KMS-11 (cell line): ENCODE measurements around the gene ALX3.

ENCODE experiments used
- H2AFZ ChIP-seq: fragments of 200-600 bp; sonication (generic); 2 replicates; pipeline ENCODE4 v1.6.1; 2016; ENCODE audit warnings: antibody characterized with exemption, mixed run types, low read depth
- H3K27ac ChIP-seq: fragments of 200-600 bp; sonication (generic); 2 replicates; pipeline ENCODE4 v1.6.1; 2016; ENCODE audit warnings: mild to moderate bottlenecking, mixed run types
- H3K27me3 ChIP-seq: fragments of 200-600 bp; sonication (generic); 2 replicates; pipeline ENCODE4 v1.6.1; 2017; ENCODE audit warnings: mild to moderate bottlenecking, low read depth, mixed run types, moderate library complexity; ENCODE audit not compliant: insufficient read depth
- H3K36me3 ChIP-seq: fragments of 200-600 bp; sonication (generic); 2 replicates; pipeline ENCODE4 v1.6.1; 2017; ENCODE audit warnings: mild to moderate bottlenecking, mixed run types; ENCODE audit not compliant: insufficient read depth
- H3K4me1 ChIP-seq: fragments of 200-600 bp; sonication (generic); 2 replicates; pipeline ENCODE4 v1.6.1; 2016; ENCODE audit warnings: mild to moderate bottlenecking, low read depth, mixed run types; ENCODE audit not compliant: poor library complexity, severe bottlenecking
- H3K4me2 ChIP-seq: fragments of 200-600 bp; sonication (generic); 2 replicates; pipeline ENCODE4 v1.7.0; 2016; ENCODE audit warnings: mild to moderate bottlenecking, mixed run types
- H3K4me3 ChIP-seq: fragments of 200-600 bp; sonication (generic); IDR thresholded peaks from 2 replicates; pipeline ENCODE4 v1.6.1; 2017; ENCODE audit warnings: low read depth, low read length, mixed read lengths; ENCODE audit not compliant: insufficient read depth
- H3K79me2 ChIP-seq: fragments of 200-600 bp; sonication (generic); 2 replicates; pipeline ENCODE4 v1.6.1; 2016; ENCODE audit warnings: low read depth, mixed run types; ENCODE audit not compliant: insufficient read depth
- H3K9ac ChIP-seq: fragments of 200-600 bp; sonication (generic); 2 replicates; pipeline ENCODE4 v1.6.1; 2016; ENCODE audit warnings: mild to moderate bottlenecking, mixed run types
- H4K20me1 ChIP-seq: fragments of 200-600 bp; sonication (generic); 2 replicates; pipeline ENCODE4 v1.6.1; 2016; ENCODE audit warnings: mild to moderate bottlenecking, mixed run types; ENCODE audit not compliant: insufficient read depth
- TF ChIP-seq, protein P1 (sequence below): fragments of 200-600 bp; sonication (generic); conservative IDR thresholded peaks from 2 replicates; pipeline ENCODE4 v1.6.1; 2017; ENCODE audit warnings: low read depth, mild to moderate bottlenecking, antibody characterized with exemption, low read length, moderate library complexity, mixed read lengths

The ALX3 gene

DNA sequence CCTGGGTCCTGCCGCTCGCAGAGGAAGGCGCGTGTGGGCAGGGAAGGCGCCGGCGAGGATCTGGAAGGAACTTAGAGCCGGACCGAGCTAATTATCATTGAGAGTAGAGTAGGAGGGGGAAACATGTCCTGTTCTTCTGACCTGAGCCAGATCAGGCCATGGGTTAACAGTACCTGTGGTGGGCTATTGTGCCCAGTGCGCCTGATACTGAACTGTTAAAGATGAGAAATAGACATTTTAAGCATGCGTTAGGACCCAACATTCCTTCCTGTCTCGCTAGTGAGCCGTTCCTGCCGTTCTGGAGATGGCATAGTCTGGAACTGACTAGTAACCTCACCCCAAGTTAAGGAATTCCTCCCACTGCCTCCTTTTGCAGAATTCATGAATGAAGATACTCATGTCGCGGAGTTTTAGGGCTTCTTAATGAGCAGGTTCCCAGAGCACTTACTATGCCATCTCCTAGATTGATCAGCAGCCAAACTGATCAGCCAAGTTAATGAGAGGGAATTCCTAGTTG, 35.2 kb downstream of the ALX3 start:
- H3K4me2 ChIP-seq = peak overlapping the region; percentile 96
- TF ChIP-seq, protein P1, sequence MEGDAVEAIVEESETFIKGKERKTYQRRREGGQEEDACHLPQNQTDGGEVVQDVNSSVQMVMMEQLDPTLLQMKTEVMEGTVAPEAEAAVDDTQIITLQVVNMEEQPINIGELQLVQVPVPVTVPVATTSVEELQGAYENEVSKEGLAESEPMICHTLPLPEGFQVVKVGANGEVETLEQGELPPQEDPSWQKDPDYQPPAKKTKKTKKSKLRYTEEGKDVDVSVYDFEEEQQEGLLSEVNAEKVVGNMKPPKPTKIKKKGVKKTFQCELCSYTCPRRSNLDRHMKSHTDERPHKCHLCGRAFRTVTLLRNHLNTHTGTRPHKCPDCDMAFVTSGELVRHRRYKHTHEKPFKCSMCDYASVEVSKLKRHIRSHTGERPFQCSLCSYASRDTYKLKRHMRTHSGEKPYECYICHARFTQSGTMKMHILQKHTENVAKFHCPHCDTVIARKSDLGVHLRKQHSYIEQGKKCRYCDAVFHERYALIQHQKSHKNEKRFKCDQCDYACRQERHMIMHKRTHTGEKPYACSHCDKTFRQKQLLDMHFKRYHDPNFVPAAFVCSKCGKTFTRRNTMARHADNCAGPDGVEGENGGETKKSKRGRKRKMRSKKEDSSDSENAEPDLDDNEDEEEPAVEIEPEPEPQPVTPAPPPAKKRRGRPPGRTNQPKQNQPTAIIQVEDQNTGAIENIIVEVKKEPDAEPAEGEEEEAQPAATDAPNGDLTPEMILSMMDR = no peak
- peak overlapping the region; percentile 88 for H3K9ac ChIP-seq
- peaks cover 20% of the 10 kb centered on the region; the same call in 1 of the 2 replicates for H3K36me3 ChIP-seq
- H3K4me1 ChIP-seq = peaks cover 42% of the 10 kb centered on the region
- H3K79me2 ChIP-seq = peaks cover 23% of the 10 kb centered on the region
- peak overlapping the region; percentile 36; the same call in 1 of the 2 replicates for H3K27ac ChIP-seq
- H2AFZ ChIP-seq = peak overlapping the region; percentile 88; the same call in 1 of the 2 replicates
- no peaks in the 10 kb centered on the region for H4K20me1 ChIP-seq
- H3K27me3 ChIP-seq = no peaks in the 10 kb centered on the region
- peak overlapping the region; percentile 99 for H3K4me3 ChIP-seq

DNA sequence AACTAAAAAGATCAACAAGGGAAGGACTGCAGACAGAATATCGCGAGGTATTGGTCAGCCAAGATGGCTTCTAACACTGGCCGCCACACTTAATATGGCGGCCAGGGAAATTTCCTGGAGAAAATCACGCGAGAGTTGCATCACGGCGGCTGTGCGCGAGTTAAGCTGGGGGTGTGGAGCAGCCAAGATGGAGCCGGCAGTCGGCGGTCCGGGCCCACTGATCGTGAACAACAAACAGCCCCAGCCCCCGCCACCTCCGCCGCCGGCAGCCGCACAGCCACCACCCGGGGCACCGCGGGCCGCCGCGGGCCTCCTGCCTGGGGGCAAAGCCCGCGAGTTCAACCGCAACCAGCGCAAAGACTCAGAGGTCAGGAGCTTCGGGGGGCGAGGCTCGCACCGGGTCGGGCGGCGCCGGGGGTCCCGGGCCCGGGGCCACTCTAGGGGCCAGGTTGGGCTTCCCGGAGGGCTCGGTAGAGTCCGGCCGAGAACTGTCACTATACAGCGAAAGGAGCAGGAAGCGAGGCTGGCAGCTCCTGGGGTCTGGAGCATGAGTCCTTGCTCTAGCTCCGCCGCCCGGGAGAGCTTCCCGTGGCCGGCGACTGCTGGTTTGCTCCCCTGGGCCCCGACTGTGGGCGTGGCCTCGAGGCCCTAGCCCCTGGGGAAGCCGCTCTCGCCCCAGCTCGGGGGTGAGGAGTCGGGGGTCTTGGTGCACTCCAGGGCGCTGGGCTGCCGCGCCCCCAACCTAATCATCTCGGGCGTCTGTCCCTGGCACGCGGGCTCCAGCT, 35.8 kb downstream of the ALX3 start, which contains the start of gene STRIP1:
TSS of gene STRIP1 (plus strand) at position 174 of the 785 bp plus-strand sequence. CDS start at position 188, 14 bp downstream.
- TF ChIP-seq, protein P1 = no peak
- Histone ChIP-seq H4K20me1 (no peaks in the 10 kb centered on the region), H3K27ac (peak within 1 kb of the TSS; percentile 36), H3K4me1 (peaks cover 42% of the 10 kb centered on the region), H3K4me3 (peak within 1 kb of the TSS; percentile 99), H3K79me2 (peaks cover 23% of the 10 kb centered on the region), H3K9ac (peak within 1 kb of the TSS; percentile 88), H3K36me3 (peaks cover 16% of the 10 kb centered on the region; the same call in 1 of the 2 replicates), H2AFZ (peak within 1 kb of the TSS; percentile 88), H3K4me2 (peak within 1 kb of the TSS; percentile 96), H3K27me3 (no peaks in the 10 kb centered on the region)

DNA sequence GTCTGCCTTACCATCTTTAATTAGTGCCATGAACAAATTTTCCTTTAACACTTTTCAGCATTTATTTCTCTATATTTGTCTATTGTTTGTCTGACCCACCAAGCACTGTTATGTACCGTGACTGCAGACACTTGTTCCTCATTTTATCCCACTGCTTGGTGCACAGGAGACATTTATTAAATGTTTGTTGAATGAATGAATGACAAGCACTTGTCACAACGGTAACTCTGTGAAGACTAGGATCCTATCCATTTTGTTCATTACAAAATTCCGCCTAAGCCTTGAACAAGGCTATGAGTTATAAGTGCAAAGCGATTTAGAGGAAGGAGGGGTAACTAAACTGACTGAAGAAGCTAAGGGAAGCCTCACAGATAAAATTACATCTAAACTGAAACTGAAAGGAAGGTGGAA, 36.4 kb downstream of the ALX3 start:
- Histone ChIP-seq H3K79me2 (peaks cover 23% of the 10 kb centered on the region), H3K9ac (peak overlapping the region; percentile 88; the same call in 1 of the 2 replicates), H3K4me3 (peak overlapping the region; percentile 76), H3K27me3 (no peaks in the 10 kb centered on the region), H2AFZ (peak overlapping the region; percentile 88), H3K4me2 (peak overlapping the region; percentile 65), H4K20me1 (no peaks in the 10 kb centered on the region), H3K4me1 (peaks cover 45% of the 10 kb centered on the region), H3K27ac (peak overlapping the region; percentile 36), H3K36me3 (peaks cover 10% of the 10 kb centered on the region; the same call in 1 of the 2 replicates)
- TF ChIP-seq, protein P1 = no peak

DNA sequence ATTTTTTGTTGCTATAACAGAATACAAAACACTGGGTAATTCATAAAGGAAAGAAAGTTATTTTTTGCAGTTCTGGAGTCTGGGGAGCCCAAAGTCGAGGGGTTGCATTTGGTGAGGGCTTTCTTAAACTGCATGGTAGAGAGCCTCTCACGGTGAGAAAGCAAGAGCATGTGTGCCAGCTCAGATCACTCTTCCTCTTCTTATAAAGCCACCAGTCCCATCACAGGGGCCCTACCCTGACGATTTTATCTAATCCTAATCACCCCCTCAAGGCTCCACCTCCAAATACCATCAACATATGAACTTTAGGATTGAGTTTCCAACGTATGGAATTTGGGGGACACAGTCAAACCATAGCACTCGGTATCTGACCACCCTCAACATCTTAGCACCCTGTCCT, 37.1 kb downstream of the ALX3 start:
- Histone ChIP-seq H3K79me2 (peaks cover 23% of the 10 kb centered on the region), H3K27ac (no peak overlapping the region), H3K27me3 (no peaks in the 10 kb centered on the region), H3K36me3 (peaks cover 4% of the 10 kb centered on the region; the same call in 1 of the 2 replicates), H3K9ac (no peak overlapping the region), H3K4me2 (no peak overlapping the region), H4K20me1 (no peaks in the 10 kb centered on the region), H3K4me3 (no peak overlapping the region), H2AFZ (peak overlapping the region; percentile 88), H3K4me1 (peaks cover 45% of the 10 kb centered on the region)
- TF ChIP-seq, protein P1 = no peak
